T-helper 22 cell (primary cell): Measurements from ENCODE around the gene UBR2.
"Not testable (repeated sequence)": the region's sequence is repeated elsewhere in the genome, so short reads cannot be mapped to it uniquely, and the experiment has no call there.

ENCODE experiments used
- DNase-seq: peaks from one replicate; pipeline ENCODE4 v3.0.0-alpha.2; 2020; ENCODE audit warnings: low read depth

UBR2 gene

GRCh38 chr6:42555477-42556457, 8.1 kb upstream of the UBR2 start:
- DNase-seq = peak; percentile 24

DNA sequence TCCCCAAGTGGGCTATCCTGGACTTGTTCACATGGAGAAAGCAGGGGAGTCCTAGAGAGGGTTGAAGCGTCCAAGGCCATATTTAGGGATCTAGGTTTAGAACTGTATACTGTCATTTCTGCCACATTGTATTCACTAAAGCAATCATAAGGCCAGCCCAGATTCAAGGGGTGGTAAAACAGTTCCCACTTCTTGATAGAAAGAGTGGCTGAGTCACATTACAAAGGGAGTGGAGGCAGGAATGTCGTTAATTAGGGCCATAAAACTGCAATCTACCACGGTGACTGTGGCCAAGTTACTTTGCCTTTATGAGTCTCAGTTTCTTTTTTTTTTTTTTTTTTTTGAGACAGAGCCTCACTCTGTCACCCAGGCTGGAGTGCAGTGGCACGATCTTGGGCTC, 7.4 kb upstream of the UBR2 start:
- no peak for DNase-seq

GRCh38 chr6:42559276-42559675, 4.6 kb upstream of the UBR2 start:
- DNase-seq = not testable (repeated sequence)

- no peak for DNase-seq
Observed at GRCh38 chr6:42561986-42562385, 1.8 kb upstream of the UBR2 start.

DNA sequence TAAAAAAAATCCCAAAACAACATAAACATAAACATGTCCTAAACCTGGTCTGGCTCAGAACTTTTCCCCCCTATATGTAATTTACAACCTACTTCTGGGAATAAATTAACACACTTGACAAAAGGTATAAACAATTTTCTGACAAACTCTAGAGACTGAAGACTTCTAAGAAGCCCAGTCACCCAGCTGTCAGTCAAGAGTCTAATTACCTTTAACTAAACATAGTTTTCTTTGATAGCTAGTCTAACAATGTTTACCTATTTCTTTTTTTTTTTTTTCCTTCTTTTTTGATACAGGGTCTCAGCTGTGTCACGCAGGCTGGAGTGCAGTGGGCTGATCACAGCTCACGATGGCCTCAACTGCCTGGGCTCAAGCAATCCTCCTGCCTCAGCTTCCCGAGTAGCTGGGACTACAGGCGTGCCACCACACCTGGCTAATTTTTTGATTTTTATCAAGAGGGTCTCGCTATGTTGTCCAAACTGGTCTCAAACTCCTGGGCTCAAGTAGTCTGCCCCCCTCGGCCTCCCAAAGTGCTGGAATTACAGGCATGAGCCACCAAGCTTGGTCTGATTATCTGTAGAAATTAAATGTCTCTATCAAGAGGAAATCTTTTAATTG, 932 bp upstream of the UBR2 start:
- DNase-seq = no peak

GRCh38 chr6:42564506-42564825, 637 bp downstream of the UBR2 start:
- no peak for DNase-seq

GRCh38 chr6:42565823-42566613, 2.2 kb downstream of the UBR2 start:
- no peak for DNase-seq

DNA sequence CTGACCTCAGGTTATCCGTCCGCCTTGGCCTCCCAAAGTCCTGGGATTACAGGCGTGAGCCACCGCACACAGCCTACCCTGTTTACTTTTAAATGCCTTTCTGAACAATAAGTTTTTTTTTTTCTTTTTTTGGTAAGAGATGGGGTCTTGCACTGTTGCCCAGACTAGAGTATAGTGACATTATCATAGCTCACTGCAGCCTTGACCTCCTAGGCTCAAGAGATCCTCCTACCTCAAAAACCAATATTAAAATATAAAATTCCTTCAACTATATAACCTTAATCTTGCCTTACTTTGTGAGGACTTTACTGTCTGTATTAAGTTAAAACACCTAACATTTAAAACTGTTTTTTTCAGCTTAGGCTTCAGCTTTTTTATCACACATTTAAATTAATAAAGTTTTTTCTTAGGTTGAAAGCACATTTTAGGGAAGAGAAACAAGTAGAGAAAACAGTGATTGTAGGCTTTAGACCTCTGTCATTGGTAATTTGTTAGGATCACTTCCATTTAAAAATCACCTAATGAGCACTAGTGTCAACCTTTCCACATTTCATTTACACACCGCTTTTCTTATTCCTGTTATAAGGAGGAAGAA, 2.9 kb downstream of the UBR2 start:
- DNase-seq = no peak

DNA sequence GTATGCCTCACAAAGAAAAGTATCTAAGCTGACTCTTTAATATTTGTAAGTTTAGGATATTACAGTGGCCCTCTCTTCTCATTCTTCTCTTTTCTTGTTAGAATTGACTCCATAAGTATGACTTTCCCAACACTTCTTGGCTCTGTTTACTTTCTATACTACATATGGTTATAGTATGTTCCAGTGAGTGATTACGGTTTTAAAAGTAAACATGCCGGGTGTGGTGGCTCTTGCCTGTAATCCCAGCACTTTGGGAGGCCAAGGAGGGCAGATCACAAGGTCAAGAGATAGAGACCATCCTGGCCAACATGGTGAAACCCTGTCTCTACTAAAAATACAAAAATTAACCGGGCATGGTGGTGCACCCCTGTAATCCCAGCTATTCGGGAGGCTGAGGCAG, 3.4 kb downstream of the UBR2 start:
- DNase-seq = not testable (repeated sequence)

DNA sequence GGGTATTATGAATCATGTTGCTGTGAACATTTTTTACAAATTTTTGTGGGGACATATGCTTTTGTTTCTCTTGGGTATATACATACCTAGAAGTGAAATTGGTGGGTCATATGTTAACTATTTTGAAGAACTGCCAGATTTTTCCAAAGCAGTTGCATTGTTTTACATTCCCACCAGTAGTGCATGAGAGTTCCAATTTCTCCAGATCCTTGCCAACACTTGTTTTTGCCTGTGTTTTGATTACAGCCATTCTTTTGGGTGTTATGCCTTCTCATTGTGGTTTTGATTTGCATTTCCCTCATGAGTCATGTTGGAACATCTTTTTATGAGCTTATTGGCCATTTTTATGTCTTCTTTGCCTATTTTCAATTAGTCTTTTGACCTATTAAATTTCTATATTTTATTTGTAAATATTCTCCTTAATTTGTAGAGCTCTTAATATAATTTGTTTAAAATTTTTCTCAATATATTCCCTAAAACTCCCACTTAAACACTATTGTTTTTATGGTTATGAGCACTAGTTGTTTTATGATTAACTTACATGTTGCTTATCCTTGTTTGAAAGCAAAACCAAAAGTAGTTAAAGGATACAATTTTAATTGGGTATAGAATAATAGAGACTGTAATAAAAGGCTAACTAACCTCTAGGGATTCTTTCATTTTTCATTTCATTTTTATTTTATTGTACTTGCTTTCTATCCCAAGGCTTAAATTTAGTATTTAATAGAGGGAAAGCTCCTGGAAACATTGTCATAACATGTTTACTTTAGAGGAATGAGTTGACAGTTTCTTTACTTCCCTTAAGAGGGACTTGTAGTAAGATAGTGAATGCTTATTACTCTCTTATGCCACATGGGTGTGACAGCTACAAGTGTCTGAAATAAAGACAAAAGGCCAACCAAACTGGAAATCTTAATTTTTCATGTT, 5.5 kb downstream of the UBR2 start:
- DNase-seq = no peak

DNA sequence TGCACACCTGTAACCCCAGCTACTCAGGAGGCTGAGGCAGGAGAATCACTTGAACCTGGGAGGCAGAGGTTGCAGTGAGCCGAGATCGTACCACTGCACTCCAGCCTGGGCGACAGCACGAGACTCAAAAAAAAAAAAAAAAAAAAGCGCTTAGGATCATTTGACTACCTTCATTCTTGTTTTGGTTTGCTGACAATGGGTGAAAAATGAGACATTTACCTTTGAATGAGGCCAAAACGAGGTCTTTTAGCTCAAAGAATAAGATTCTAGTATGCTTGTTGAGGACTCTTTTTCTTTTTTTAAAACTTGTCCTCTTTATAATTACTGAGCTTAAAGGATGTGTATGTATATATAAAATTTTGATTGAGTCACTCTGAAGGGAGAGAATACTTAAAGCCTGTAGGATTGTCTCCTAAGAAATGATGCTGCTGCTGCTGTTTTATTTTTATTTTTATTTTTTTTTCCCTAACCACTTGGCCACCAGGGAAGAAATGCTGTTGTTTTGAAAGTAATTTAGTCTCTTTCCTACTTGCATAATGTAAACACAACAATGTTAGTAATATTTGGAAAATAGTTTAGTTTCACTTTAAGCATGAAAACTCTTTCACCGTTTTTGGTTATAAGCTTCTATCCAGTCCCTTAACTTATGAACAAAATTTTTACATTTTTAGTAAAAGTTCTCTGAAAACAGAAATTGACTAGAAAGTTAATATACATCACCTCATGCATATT, 7.9 kb downstream of the UBR2 start:
- no peak for DNase-seq

DNA sequence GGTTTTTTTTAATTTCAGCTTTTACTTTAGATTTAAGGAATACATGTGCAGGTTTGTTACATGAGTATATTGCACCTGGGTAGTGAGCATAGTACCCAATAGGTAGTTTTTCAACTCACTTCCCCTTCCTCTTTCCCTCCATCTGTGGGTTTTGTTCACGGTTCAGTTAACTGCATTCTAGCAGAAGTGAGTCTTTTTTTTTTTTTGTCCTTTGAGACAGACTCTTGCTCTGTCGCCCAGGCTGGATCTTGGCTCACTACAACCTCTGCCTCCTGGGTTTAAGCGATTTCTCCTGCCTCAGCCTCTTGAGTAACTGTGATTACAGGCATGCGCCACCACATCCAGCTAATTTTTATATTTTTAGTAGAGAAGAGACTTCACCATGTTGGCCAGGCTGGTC, 8.7 kb downstream of the UBR2 start:
- no peak for DNase-seq

- DNase-seq = not testable (repeated sequence)
Observed at GRCh38 chr6:42576538-42576937, 12.7 kb downstream of the UBR2 start.

DNA sequence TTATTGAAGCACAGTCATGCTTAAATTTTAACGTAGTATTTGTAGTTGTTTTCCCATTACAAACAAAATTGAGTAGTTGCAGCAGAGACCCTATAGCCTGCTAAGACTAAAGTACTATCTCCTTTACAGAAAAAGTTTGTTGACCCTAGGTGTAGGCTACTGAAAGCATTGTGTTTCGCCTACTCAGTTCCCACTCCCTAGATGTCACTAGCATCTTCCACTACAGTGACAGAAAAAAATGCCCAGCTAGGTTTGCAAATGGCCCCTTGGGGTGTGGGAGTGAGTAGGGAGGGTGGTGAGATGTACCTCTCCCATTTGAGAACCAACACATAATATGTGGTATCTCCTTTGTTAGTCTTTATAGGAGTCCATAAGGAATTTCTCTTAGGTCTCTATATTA, 34.5 kb downstream of the UBR2 start:
- DNase-seq = no peak

- DNase-seq = no peak
Observed at GRCh38 chr6:42599558-42599957, 35.7 kb downstream of the UBR2 start.

DNA sequence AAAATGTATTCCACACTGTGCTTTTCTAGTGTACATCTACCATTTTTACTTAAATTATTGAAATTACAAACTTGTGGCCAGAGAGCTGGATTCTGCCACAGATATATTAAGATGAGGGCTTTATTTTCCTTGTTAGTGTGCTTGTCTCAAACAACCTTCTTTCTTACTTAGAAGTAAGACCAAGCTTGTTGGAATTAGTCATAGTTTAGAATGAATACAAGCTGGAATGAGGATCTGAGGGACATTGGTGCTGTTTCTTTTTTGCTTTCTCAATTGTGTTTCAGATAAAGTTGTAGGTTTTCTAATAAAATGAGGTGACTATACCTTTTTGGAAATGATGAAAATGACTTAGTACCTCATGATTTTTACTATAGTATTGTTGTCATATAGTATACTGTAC, 40.3 kb downstream of the UBR2 start:
- DNase-seq = no peak

DNA sequence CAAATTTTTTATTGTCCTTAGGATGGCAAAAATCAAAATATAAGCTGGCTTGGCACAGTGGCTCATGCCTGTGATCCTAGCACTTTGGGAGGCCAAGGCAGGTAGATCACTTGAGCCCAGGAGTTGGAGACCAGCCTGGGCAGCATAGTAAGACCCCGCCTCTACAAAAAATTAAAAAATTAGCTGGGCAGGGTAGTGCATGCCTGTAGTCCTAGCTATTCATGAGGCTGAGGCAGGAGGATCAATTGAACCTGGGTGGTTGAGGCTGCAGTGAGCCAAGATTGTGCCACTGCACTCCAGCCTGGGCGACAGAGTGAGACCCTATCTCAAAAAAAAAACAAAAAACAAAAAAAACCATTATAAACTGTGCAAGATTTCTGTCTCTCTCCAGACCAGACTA, 40.9 kb downstream of the UBR2 start:
- DNase-seq = not testable (repeated sequence)

GRCh38 chr6:42610416-42610815, 46.6 kb downstream of the UBR2 start:
- no peak for DNase-seq

GRCh38 chr6:42615518-42615917, 51.7 kb downstream of the UBR2 start:
- no peak for DNase-seq

- no peak for DNase-seq
Observed at GRCh38 chr6:42616716-42617115, 52.9 kb downstream of the UBR2 start.

DNA sequence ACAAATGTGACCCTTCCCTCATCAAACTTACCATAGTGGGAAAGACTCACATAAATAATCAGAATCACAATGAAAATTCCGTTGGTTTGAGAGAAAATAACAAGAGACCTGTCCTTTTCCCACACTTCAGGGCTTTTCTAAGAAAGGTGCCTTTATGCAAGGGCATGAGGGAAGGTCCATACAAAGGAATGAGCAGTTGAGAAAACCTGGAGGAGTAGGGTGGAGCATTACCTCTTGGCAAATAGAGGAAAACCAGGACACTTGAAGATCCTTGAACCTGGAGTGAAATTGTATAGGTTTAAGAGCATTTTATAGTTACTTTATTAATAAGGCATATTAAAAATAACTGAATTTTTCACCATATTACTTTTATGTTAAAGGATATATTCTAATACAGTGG, 54.3 kb downstream of the UBR2 start:
- DNase-seq = no peak
